Spleen (tissue), 11 donors: ENCODE measurements around the gene PPBP. TPM values are rescaled to one million over a fixed set of nuclear protein-coding genes. Genes with fewer than 3 reads are reported as not detected.

Source experiments
- DNase-seq: peaks from one replicate; pipeline ENCODE4 v3.0.0-alpha.2; 2020
- H3K27ac ChIP-seq, 8 donors: fragments of 200-600 bp; sonication (generic) in 7 of 8; 1 replicate in 4 of 8; 2 replicates in 4 of 8; pipeline versions ENCODE4 v1.5.0 to v1.8.0; 2016 to 2021; ENCODE audit warnings: inconsistent platforms in 4 of 8, mild to moderate bottlenecking in 4 of 8, moderate library complexity in 1 of 8
- H3K27me3 ChIP-seq, 7 donors: fragments of 200-600 bp; sonication (generic) in 6 of 7; replicated peaks in 1 of 7; 1 replicate in 4 of 7; 2 replicates in 3 of 7; pipeline versions ENCODE4 v1.5.0 to v1.8.0; 2016 to 2021; ENCODE audit warnings: inconsistent platforms in 3 of 7, mild to moderate bottlenecking in 1 of 7
- H3K36me3 ChIP-seq, 6 donors: fragments of 200-600 bp; sonication (generic) in 5 of 6; 1 replicate in 4 of 6; 2 replicates in 2 of 6; pipeline versions ENCODE4 v1.5.0 to v1.8.0; 2016 to 2021; ENCODE audit warnings: inconsistent platforms in 2 of 6
- H3K4me1 ChIP-seq, 6 donors: fragments of 200-600 bp; sonication (generic) in 5 of 6; 1 replicate in 3 of 6; 2 replicates in 3 of 6; pipeline versions ENCODE4 v1.5.0 to v1.8.0; 2016 to 2021; ENCODE audit warnings: inconsistent platforms in 3 of 6
- H3K4me3 ChIP-seq, 8 donors: fragments of 200-600 bp; sonication (generic) in 7 of 8; 1 replicate in 4 of 8; 2 replicates in 4 of 8; pipeline versions ENCODE4 v1.5.0 to v1.8.0; 2016 to 2021; ENCODE audit warnings: inconsistent platforms in 4 of 8, mild to moderate bottlenecking in 4 of 8, moderate library complexity in 2 of 8
- H3K9me3 ChIP-seq, 8 donors: fragments of 200-600 bp; sonication (generic) in 7 of 8; 1 replicate in 4 of 8; 2 replicates in 4 of 8; pipeline versions ENCODE4 v1.5.0 to v1.8.0; 2016 to 2021; ENCODE audit warnings: inconsistent platforms in 4 of 8
- CTCF ChIP-seq, 11 experiments: fragments of 200-600 bp in 7 of 11; fragments of 450-650 bp in 4 of 11; sonication (generic) in 4 of 11; IDR thresholded peaks in 8 of 11; conservative IDR thresholded peaks in 3 of 11; 1 replicate in 7 of 11; 2 replicates in 4 of 11; pipeline versions ENCODE4 v1.4.0 to v1.8.0; 2016 to 2021; ENCODE audit warnings: antibody characterized with exemption in 11 of 11, inconsistent platforms in 4 of 11, mild to moderate bottlenecking in 1 of 11
- POLR2A ChIP-seq, 3 donors: fragments of 450-650 bp; IDR thresholded peaks; one replicate each; pipeline ENCODE4 v1.5.1; 2017; ENCODE audit warnings: antibody characterized with exemption in 3 of 3, mild to moderate bottlenecking in 1 of 3
- POLR2AphosphoS5 ChIP-seq, 3 donors: sonication (generic); formaldehyde crosslinking; IDR thresholded peaks; one replicate each; pipeline ENCODE4 v1.5.1; 2017; ENCODE audit warnings: antibody characterized with exemption in 3 of 3
- WGBS, 5 donors: extraction: QIAGEN DNeasy Blood & Tissue Kit in 3 of 5; methylation state at CpG; one replicate each; pipeline versions ENCODE4 v1.1.5 to v1.1.7; 2013 to 2018; 5-methylcytosine and 5-hydroxymethylcytosine counted together
- intact Hi-C: fragments of 100-400 bp; cut with DNase I; formaldehyde crosslinking; loops from one replicate; pipeline ENCODE4 v1.15.0; 2023; ENCODE audit warnings: low total_unique reads
- polyA plus RNA-seq, 3 donors: library from polyadenylated mRNA; stranded (reverse); fragments of 200-250 nt; gene quantifications; one replicate each; pipeline ENCODE4 v1.2.1, GENCODE V29; 2013
- total RNA-seq, 7 donors: library from RNA; depleted of rRNA in 3 of 7; stranded (reverse); fragments of >200 nt in 3 of 7; fragmentation: NEBNext Ultra II Directional in 4 of 7; extraction: Animal tissue kit (Norgen Biotek cat#: 25700) in 4 of 7; gene quantifications; one replicate each; pipeline versions ENCODE4 v1.1.0 to v1.2.1, GENCODE V29; 2016 to 2021
- donor health status: healthy with polysubstance abuse.
- donor health status: DM: no; HTN: no; CAD: no; lungs with moderate emphysema.
- donor health status: DM: no; HTN: no; CAD: no.
- donor health status: Bipolar disorder and iron deficiency.
- donor health status: healthy.
- donor health status: DM: no; HTN: no; CAD: no.
- donor health status: DM: yes; HTN: yes; CAD: no.

Gene PPBP
- total and polyA plus RNA-seq, 10 donors, result 12.9 to 232 (median 102) TPM

DNA sequence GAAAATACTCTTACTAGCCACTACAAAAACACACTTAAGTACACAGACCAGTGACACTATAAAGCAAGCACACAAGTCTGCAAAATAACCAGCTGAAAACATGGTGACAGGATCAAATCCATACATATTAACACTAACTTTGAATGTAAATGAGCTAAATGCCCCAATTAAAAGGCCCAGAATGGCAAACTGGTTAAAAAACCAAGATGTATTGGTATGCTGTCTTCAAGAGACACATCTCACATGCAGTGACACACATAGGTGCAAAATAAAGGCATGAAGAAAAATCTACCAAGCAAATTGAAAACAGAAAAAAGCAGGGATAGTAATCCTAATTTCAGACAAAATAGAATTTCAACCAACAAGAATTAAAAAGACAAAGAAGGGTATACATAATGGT, 17.0 kb downstream of the PPBP start:
- Histone ChIP-seq H3K9me3 (peaks cover 0 to 66% (median 62%) of the 10 kb centered on the region in 8 donors), H3K4me1 (no peaks in the 10 kb centered on the region), H3K27ac (no peak overlapping the region), H3K36me3 (no peaks in the 10 kb centered on the region), H3K27me3 (peaks cover 0 to 4% (median 0%) of the 10 kb centered on the region in 7 donors), H3K4me3 (no peak overlapping the region)
- DNase-seq, result no peak
- intact Hi-C loops, result no loop called here
- TF ChIP-seq POLR2A (IDR thresholded peaks at IDR 0.05) (no peak), CTCF (IDR thresholded peaks at IDR 0.05 in 8 of 11, conservative IDR thresholded peaks at IDR 0.05 in 3 of 11) (no peak), POLR2AphosphoS5 (IDR thresholded peaks at IDR 0.05) (no peak)

DNA sequence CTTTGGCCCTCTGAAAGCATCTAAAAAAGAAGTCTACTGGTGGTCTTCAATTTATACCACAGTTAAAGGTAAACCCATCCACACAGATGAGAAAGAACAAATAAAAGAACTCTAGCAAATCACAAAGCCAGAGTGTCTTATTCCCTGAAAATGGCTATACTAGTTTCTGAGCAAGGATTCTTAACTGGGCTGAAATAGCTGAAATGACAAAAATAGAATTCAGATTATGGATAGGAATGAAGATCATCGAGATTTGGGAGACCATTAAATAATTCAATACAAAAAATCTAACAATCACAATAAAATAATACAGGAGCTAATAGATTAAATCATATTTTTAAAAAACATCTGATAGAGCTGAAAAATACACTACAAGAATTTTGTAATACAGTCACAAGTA, 18.0 kb downstream of the PPBP start:
- Histone ChIP-seq H3K27ac (no peak overlapping the region), H3K4me1 (no peaks in the 10 kb centered on the region), H3K27me3 (peaks cover 0 to 7% (median 0%) of the 10 kb centered on the region in 7 donors), H3K36me3 (no peaks in the 10 kb centered on the region), H3K4me3 (no peak overlapping the region), H3K9me3 (peaks cover 0 to 57% (median 53%) of the 10 kb centered on the region in 8 donors)
- TF ChIP-seq CTCF (IDR thresholded peaks at IDR 0.05 in 8 of 11, conservative IDR thresholded peaks at IDR 0.05 in 3 of 11), result no peak
- TF ChIP-seq POLR2AphosphoS5 (IDR thresholded peaks at IDR 0.05), result no peak
- TF ChIP-seq POLR2A (IDR thresholded peaks at IDR 0.05), result no peak
- WGBS, 5 donors, result 66 to 90% (median 86%) methylated on average over 1 of the region's 1 CpG
- no peak for DNase-seq
- intact Hi-C loops, result no loop called here

DNA sequence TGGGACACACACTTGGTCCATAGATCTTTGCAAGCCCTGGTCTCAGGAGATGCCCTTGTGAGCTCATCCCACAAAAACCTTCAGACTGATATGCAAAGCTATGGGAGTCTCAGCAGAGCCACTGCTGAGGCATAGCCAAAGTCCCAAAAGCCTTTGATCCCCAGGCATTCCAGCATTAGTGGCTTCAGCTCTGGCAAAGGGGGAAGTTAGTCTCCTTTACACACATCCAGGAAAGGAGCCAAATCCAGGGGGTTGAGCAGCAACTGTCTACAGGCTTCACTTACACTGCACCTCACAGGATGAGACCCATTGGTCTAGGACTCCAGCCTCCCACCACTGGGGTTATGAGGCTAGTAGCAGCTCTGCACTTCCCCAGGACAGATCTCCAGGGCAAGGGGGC, 20.1 kb downstream of the PPBP start:
- no peak for DNase-seq
- intact Hi-C loops, result no loop called here
- H3K4me3 ChIP-seq, result no peak overlapping the region

More for the DNA sequence above, 20.1 kb downstream of the PPBP start:
- Histone ChIP-seq H3K27ac (no peak overlapping the region), H3K27me3 (peaks cover 0 to 7% (median 0%) of the 10 kb centered on the region in 7 donors), H3K4me1 (no peaks in the 10 kb centered on the region), H3K9me3 (peaks cover 0 to 36% (median 32%) of the 10 kb centered on the region in 8 donors), H3K36me3 (no peaks in the 10 kb centered on the region)
- TF ChIP-seq POLR2A (IDR thresholded peaks at IDR 0.05) (no peak), CTCF (IDR thresholded peaks at IDR 0.05 in 8 of 11, conservative IDR thresholded peaks at IDR 0.05 in 3 of 11) (no peak), POLR2AphosphoS5 (IDR thresholded peaks at IDR 0.05) (no peak)
